A549 (cell line): ENCODE data around the gene CEP152. TPM values are rescaled to one million over a fixed set of nuclear protein-coding genes. Genes with fewer than 3 reads are reported as not detected.

Experiments
- ATAC-seq, 2 experiments: fragments of 200-7000 bp in 1 of 2; fragments of >200 bp in 1 of 2; cut with Nextera tagmentation in 1 of 2; cut with Tn5 transposase in 1 of 2; 3 replicates each; pipeline versions ENCODE4 v1.8.0 to v1.9.1; 2018 to 2020; ENCODE audit warnings: mild to moderate bottlenecking in 1 of 2, moderate library complexity in 1 of 2
- CTCF ChIA-PET: fragments of 300-600 bp; sonication (Branson Sonifier 250); formaldehyde crosslinking; extraction: SDS; loops from one replicate; lab custom pipeline; 2021; ENCODE audit warnings: antibody characterized with exemption, inconsistent platforms; lab: Yijun Ruan, JAX
- POLR2A ChIA-PET: fragments of 350-600 bp; formaldehyde crosslinking; extraction: SDS; loops from one replicate; lab custom pipeline; 2021; ENCODE audit warnings: antibody characterized with exemption, inconsistent platforms; lab: Yijun Ruan, JAX
- DNase-seq, 2 experiments: peaks; one replicate each; pipeline versions ENCODE4 v3.0.0 to v3.0.0-alpha.2; 2011 to 2016; ENCODE audit warnings: low read depth in 1 of 2, low spot score in 1 of 2
- FAIRE-seq: peaks from 2 replicates; lab custom pipeline; 2011; peaks lifted over from hg19 to GRCh38; lab: Jason Lieb, UNC
- H3K27ac ChIP-seq, 2 experiments: fragments of >200 bp; sonication (Bioruptor Twin); formaldehyde crosslinking; 3 replicates each; pipeline ENCODE4 v1.5.1; 2016 to 2017
- H3K4me1 ChIP-seq: fragments of >200 bp; sonication (Bioruptor Twin); formaldehyde crosslinking; 3 replicates; pipeline ENCODE4 v1.6.1; 2016
- H3K4me2 ChIP-seq: fragments of >200 bp; sonication (Bioruptor Twin); formaldehyde crosslinking; 3 replicates; pipeline ENCODE4 v1.6.1; 2016
- H3K4me3 ChIP-seq: fragments of >200 bp; sonication (Bioruptor Twin); formaldehyde crosslinking; 3 replicates; pipeline ENCODE4 v1.5.1; 2016
- H3K9me3 ChIP-seq: fragments of >200 bp; sonication (Bioruptor Twin); formaldehyde crosslinking; 3 replicates; pipeline ENCODE4 v1.6.1; 2016
- CBX2 ChIP-seq: fragments of 200-600 bp; sonication (generic); IDR thresholded peaks from 2 replicates; pipeline ENCODE4 v1.6.1; 2016; ENCODE audit warnings: low read depth, mild to moderate bottlenecking, borderline replicate concordance
- CHD2 ChIP-seq: fragments of 150-350 bp; IDR thresholded peaks from 2 replicates; pipeline ENCODE4 v1.6.1; 2014; ENCODE audit warnings: low read length; ENCODE audit not compliant: partially characterized antibody
- FOSB ChIP-seq: fragments of 250-450 bp; sonication (Bioruptor Pico); IDR thresholded peaks from 2 replicates; pipeline ENCODE4 v1.5.0; 2020; ENCODE audit warnings: mild to moderate bottlenecking, moderate library complexity
- FOXS1 ChIP-seq: fragments of 250-450 bp; sonication (Bioruptor Pico); IDR thresholded peaks from 2 replicates; pipeline ENCODE4 v1.5.0; 2020; ENCODE audit warnings: mild to moderate bottlenecking, moderate library complexity
- HOXB13 ChIP-seq: fragments of 250-450 bp; sonication (Bioruptor Pico); IDR thresholded peaks from 2 replicates; pipeline ENCODE4 v1.5.0; 2020; ENCODE audit warnings: low read depth, mild to moderate bottlenecking, moderate library complexity
- MAFK ChIP-seq: fragments of 450-650 bp; IDR thresholded peaks from 2 replicates; pipeline ENCODE4 v1.6.1; 2014; ENCODE audit not compliant: partially characterized antibody
- MAZ ChIP-seq: fragments of 150-350 bp; IDR thresholded peaks from 2 replicates; pipeline ENCODE4 v1.6.1; 2014; ENCODE audit warnings: antibody characterized with exemption, low read depth, low read length, borderline replicate concordance
- PHF8 ChIP-seq: fragments of 200-600 bp; sonication (generic); IDR thresholded peaks from 2 replicates; pipeline ENCODE4 v1.6.1; 2016; ENCODE audit warnings: low read depth, mild to moderate bottlenecking, antibody characterized with exemption, moderate library complexity, borderline replicate concordance
- POLR2AphosphoS2 ChIP-seq: conservative IDR thresholded peaks from 2 replicates; pipeline ENCODE4 v1.6.1; 2012; ENCODE audit warnings: low read length, improper control_type of control experiment, inconsistent platforms
- RAD21 ChIP-seq, 2 experiments: fragments of >200 bp in 1 of 2; sonication (Bioruptor Twin) in 1 of 2; formaldehyde crosslinking in 1 of 2; IDR thresholded peaks in 1 of 2; conservative IDR thresholded peaks in 1 of 2; 2 replicates in 1 of 2; 3 replicates in 1 of 2; pipeline ENCODE4 v1.6.1; 2012 to 2018; ENCODE audit warnings: inconsistent platforms in 1 of 2
- RFX5 ChIP-seq: fragments of 450-650 bp; IDR thresholded peaks from 2 replicates; pipeline ENCODE4 v1.7.1; 2014; ENCODE audit warnings: antibody characterized with exemption, mild to moderate bottlenecking, moderate library complexity
- TP53 ChIP-seq: fragments of 250-450 bp; sonication (Bioruptor Pico); IDR thresholded peaks from 2 replicates; pipeline ENCODE4 v1.5.0; 2021; ENCODE audit warnings: mild to moderate bottlenecking, moderate library complexity
- USF2 ChIP-seq: fragments of 450-650 bp; IDR thresholded peaks from 2 replicates; pipeline ENCODE4 v1.6.1; 2014; ENCODE audit warnings: antibody characterized with exemption
- ZC3H11A ChIP-seq: fragments of 450-650 bp; IDR thresholded peaks from 2 replicates; pipeline ENCODE4 v1.6.1; 2014; ENCODE audit warnings: antibody characterized with exemption, mild to moderate bottlenecking
- ZSCAN20 ChIP-seq: fragments of 250-450 bp; sonication (Bioruptor Pico); IDR thresholded peaks from 2 replicates; pipeline ENCODE4 v1.8.0; 2022; ENCODE audit warnings: mild to moderate bottlenecking, moderate library complexity
- WGBS: methylation state at CpG from one replicate; pipeline ENCODE4 v1.1.6; 2017; ENCODE audit errors: missing lambda C conversion rate; 5-methylcytosine and 5-hydroxymethylcytosine counted together
- polyA plus RNA-seq, 4 experiments: library from polyadenylated mRNA; depleted of rRNA in 3 of 4; stranded (reverse); fragments of >200 nt; fragmentation: RNase III in 1 of 4; extraction: RNeasy Plus Mini Kit Qiagen cat#74134 plus additional on column Dnase treatment in 1 of 4; gene quantifications; 2 replicates in 3 of 4; 3 replicates in 1 of 4; pipeline ENCODE4 v1.2.3, GENCODE V29; 2011 to 2017
- TF ChIP-seq, protein P1 (sequence below): fragments of 200-600 bp; sonication (generic); IDR thresholded peaks from 2 replicates; pipeline ENCODE4 v1.6.1; 2016; ENCODE audit warnings: antibody characterized with exemption, mild to moderate bottlenecking, moderate library complexity
- TF ChIP-seq, protein P2 (sequence below): IDR thresholded peaks from 2 replicates; pipeline ENCODE4 v1.6.1; 2012

The CEP152 gene
- polyA plus RNA-seq, 2 of the 4 experiments (the other 2 are of a cell fraction), result 3.9 to 4.3 TPM

- no peaks in the 10 kb centered on the region for H3K9me3 ChIP-seq
- no peak overlapping the region; a peak in 1 of 6 replicates for H3K27ac ChIP-seq
- peak in 1 of 2 experiments; percentile 9 for DNase-seq
- WGBS, result 26% methylated on average over 2 of the region's 2 CpGs
- ATAC-seq, result no peak
- H3K4me1 ChIP-seq, result peaks cover 4% of the 10 kb centered on the region; the same call in 1 of the 3 replicates
- ChIA-PET CTCF (interaction anchor here (1.0 to 11.2 kb wide), 5 partner anchors 57 to 1146 kb away, joined by 3 to 144 read pairs (median 3); partner anchors contain the start of gene SHC4), POLR2A (no interaction called here)
- 0 out of 3 replicates have a peak overlapping the region, but pooled peaks have one; percentile 18 for H3K4me2 ChIP-seq
- FAIRE-seq, result no peak
- no peak for TF ChIP-seq RAD21 (conservative IDR thresholded peaks at IDR 0.05 in 1 of 2, IDR thresholded peaks at IDR 0.05 in 1 of 2)
- TF ChIP-seq FOXS1 (CRISPR knock-in tag), result no peak
- H3K4me3 ChIP-seq, result no peak overlapping the region
Observed at GRCh38 chr15:48858401-48858800, 47.5 kb upstream of the CEP152 start.

- no peak overlapping the region for H3K4me3 ChIP-seq
- TF ChIP-seq FOSB (no peak), POLR2AphosphoS2 (no peak), MAZ (no peak), ZSCAN20 (CRISPR knock-in tag) (no peak), ZC3H11A (no peak), CBX2 (no peak), HOXB13 (CRISPR knock-in tag) (no peak), MAFK (no peak), RFX5 (no peak), USF2 (no peak), PHF8 (no peak), TP53 (CRISPR knock-in tag) (no peak), CHD2 (no peak)
- TF ChIP-seq, protein P1, sequence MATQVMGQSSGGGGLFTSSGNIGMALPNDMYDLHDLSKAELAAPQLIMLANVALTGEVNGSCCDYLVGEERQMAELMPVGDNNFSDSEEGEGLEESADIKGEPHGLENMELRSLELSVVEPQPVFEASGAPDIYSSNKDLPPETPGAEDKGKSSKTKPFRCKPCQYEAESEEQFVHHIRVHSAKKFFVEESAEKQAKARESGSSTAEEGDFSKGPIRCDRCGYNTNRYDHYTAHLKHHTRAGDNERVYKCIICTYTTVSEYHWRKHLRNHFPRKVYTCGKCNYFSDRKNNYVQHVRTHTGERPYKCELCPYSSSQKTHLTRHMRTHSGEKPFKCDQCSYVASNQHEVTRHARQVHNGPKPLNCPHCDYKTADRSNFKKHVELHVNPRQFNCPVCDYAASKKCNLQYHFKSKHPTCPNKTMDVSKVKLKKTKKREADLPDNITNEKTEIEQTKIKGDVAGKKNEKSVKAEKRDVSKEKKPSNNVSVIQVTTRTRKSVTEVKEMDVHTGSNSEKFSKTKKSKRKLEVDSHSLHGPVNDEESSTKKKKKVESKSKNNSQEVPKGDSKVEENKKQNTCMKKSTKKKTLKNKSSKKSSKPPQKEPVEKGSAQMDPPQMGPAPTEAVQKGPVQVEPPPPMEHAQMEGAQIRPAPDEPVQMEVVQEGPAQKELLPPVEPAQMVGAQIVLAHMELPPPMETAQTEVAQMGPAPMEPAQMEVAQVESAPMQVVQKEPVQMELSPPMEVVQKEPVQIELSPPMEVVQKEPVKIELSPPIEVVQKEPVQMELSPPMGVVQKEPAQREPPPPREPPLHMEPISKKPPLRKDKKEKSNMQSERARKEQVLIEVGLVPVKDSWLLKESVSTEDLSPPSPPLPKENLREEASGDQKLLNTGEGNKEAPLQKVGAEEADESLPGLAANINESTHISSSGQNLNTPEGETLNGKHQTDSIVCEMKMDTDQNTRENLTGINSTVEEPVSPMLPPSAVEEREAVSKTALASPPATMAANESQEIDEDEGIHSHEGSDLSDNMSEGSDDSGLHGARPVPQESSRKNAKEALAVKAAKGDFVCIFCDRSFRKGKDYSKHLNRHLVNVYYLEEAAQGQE, result no peak
- TF ChIP-seq, protein P2, sequence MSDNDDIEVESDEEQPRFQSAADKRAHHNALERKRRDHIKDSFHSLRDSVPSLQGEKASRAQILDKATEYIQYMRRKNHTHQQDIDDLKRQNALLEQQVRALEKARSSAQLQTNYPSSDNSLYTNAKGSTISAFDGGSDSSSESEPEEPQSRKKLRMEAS, result no peak
- H3K4me1 ChIP-seq, result peaks cover 4% of the 10 kb centered on the region; the same call in 1 of the 3 replicates
- H3K4me2 ChIP-seq, result no peak overlapping the region
- DNase-seq (no peak), FAIRE-seq (no peak), ATAC-seq (no peak)
- WGBS, result 68% methylated on average over 2 of the region's 2 CpGs
- ChIA-PET CTCF (interaction anchor here (0.7 to 11.2 kb wide), 6 partner anchors 11 to 1459 kb away, joined by 3 to 144 read pairs (median 4); partner anchors contain the start of gene SHC4), POLR2A (interaction anchor here (0.7 kb wide), 1 partner anchor 453 kb away, joined by 3 read pairs; no protein-coding TSS in a partner anchor)
- H3K9me3 ChIP-seq, result no peaks in the 10 kb centered on the region
- no peak overlapping the region for H3K27ac ChIP-seq
Observed at GRCh38 chr15:48856942-48857341, 46.1 kb upstream of the CEP152 start.
